ENCODE measurements around the gene GFAP.

The GFAP gene

DNA sequence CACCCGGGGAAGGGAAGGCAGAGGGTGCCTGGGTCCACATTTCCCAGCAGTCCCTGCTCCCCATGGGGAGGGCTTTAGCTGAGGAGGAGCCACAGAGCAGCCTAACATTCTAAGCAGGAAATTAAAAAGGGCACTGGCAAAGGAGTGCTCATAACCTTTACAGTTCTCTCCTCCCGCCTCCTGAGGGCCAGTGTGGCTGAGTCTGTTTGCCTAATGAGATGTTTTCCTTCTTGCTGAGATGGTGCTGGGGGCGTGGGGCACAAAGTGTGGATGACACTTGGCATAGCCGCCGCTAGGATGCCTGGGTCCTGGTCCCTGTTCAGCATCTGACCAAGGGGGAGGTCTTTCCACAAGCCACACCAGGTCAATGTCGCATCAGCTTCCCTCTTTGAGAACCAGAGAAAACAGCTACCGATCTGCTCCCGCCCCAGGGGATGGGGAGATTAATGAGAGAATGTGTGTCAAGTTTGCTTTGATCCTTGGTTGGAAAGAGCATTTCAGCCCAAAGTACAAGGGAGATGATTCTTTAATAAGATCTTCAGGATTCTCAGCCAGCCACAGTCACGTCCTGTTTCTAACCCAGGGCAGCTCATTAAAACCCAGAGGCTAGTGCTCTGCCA, 26.5 kb upstream of the GFAP start:
- H3K27me3 ChIP-seq (ENCODE audit: control insufficient read depth in 3 of 3, insufficient read depth in 3 of 3, low read depth in 1 of 3, low read length in 3 of 3), result no peaks in the 10 kb centered on the region
- peaks cover 1 to 16% of the 10 kb centered on the region in 2 donors for H3K9me3 ChIP-seq (replicated peaks in 1 of 2; ENCODE audit: control insufficient read depth in 2 of 2, insufficient read depth in 1 of 2, low read depth in 1 of 2, low read length in 2 of 2)
- peaks cover 0 to 3% of the 10 kb centered on the region in 2 donors for H3K4me1 ChIP-seq (ENCODE audit: control insufficient read depth in 2 of 2, insufficient read depth in 1 of 2, low read depth in 1 of 2, low read length in 2 of 2)
- no peak overlapping the region for H3K14ac ChIP-seq (ENCODE audit: low read length)
- no peak overlapping the region for H3K18ac ChIP-seq (ENCODE audit: low read length)
- H3K4me2 ChIP-seq (ENCODE audit: insufficient read depth, low read length, poor library complexity, severe bottlenecking), result no peak overlapping the region
- H2AK5ac ChIP-seq (ENCODE audit: low read depth, low read length), result no peak overlapping the region
- H3K79me1 ChIP-seq (ENCODE audit: low read depth, low read length), result peaks cover 2% of the 10 kb centered on the region
- H3K23ac ChIP-seq (ENCODE audit: low read depth, low read length, poor library complexity), result no peak overlapping the region
- peak overlapping the region in 1 of 2 donors; percentile 2 for H3K4me3 ChIP-seq (ENCODE audit: low read length in 2 of 2)
- H2BK5ac ChIP-seq (ENCODE audit: low read length), result no peak overlapping the region
- no peak overlapping the region for H2BK120ac ChIP-seq (ENCODE audit: low read depth, low read length)
- no peak overlapping the region for H3K9ac ChIP-seq (ENCODE audit: low read depth, low read length, poor library complexity)
- no peak overlapping the region for H4K91ac ChIP-seq (ENCODE audit: low read depth, low read length, poor library complexity)
- peaks cover 13 to 89% of the 10 kb centered on the region in 2 donors for H3K36me3 ChIP-seq (replicated peaks in 1 of 2; ENCODE audit: control insufficient read depth in 2 of 2, insufficient read depth in 2 of 2, low read length in 2 of 2)
- no CpG with 5 or more reads among the region's 9 CpGs for WGBS, 2 donors (ENCODE audit: extremely low coverage in 2 of 2, insufficient read length in 2 of 2, insufficient replicate concordance in 1 of 2)
- no peak overlapping the region for H4K8ac ChIP-seq (ENCODE audit: low read depth, low read length)
- no peak for DNase-seq (ENCODE audit: low spot score)
- no peak overlapping the region for H2AFZ ChIP-seq (ENCODE audit: low read length)
- H2BK12ac ChIP-seq (ENCODE audit: low read length), result no peak overlapping the region
- H3K4ac ChIP-seq (ENCODE audit: low read length), result no peak overlapping the region
- H2BK15ac ChIP-seq (ENCODE audit: low read length), result no peak overlapping the region
- no peak overlapping the region for H3K27ac ChIP-seq (replicated peaks; ENCODE audit: low read length)

DNA sequence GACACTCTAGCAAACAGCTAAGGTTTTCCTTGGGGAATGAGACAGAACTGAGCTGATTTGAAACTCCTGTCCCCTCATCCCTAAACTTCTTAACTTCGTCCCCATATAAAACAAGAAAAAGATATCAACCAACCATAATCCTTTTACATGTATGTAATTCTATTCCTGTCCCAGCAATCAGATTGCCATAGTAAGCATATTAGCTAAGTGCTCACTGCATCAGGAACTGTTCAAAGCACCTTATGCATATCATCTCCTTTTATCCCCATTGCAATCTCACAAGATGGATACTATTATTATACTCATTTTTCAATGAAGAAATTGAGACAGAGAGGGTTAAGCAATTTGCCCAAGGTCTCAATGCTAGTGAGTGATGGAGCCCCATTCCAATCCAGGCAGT, 25.5 kb upstream of the GFAP start:
- H3K27ac ChIP-seq (replicated peaks; ENCODE audit: low read length), result no peak overlapping the region

DNA sequence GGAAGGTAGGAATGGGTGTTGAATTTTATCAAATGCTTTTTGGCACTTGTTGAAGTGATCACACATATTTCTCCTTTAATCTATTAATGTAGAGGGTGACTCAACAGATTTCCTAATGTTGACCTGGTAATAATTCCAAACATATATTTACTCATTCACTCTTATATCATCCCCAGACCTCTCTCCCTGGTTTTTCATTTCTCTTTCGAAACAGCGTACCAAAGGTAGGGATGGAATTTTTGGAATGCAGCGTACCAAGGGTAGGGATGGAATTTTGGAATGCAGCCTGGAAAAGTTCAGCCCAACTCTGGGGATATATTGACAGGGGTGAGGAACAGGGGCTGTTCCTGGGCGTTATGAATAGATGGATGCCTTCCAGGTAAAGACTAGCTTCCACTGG, 25.0 kb upstream of the GFAP start:
- Histone ChIP-seq H3K79me1 (ENCODE audit: low read depth, low read length) (peaks cover 2% of the 10 kb centered on the region), H3K4me1 (ENCODE audit: control insufficient read depth in 2 of 2, insufficient read depth in 1 of 2, low read depth in 1 of 2, low read length in 2 of 2) (peaks cover 0 to 3% of the 10 kb centered on the region in 2 donors), H3K14ac (ENCODE audit: low read length) (no peak overlapping the region), H4K91ac (ENCODE audit: low read depth, low read length, poor library complexity) (no peak overlapping the region), H2BK5ac (ENCODE audit: low read length) (no peak overlapping the region), H3K4me3 (ENCODE audit: low read length in 2 of 2) (no peak overlapping the region), H3K23ac (ENCODE audit: low read depth, low read length, poor library complexity) (no peak overlapping the region), H3K27me3 (ENCODE audit: control insufficient read depth in 3 of 3, insufficient read depth in 3 of 3, low read depth in 1 of 3, low read length in 3 of 3) (no peaks in the 10 kb centered on the region), H3K27ac (replicated peaks; ENCODE audit: low read length) (no peak overlapping the region), H2BK15ac (ENCODE audit: low read length) (no peak overlapping the region), H3K18ac (ENCODE audit: low read length) (no peak overlapping the region), H4K8ac (ENCODE audit: low read depth, low read length) (no peak overlapping the region), H3K4me2 (ENCODE audit: insufficient read depth, low read length, poor library complexity, severe bottlenecking) (no peak overlapping the region), H2AK5ac (ENCODE audit: low read depth, low read length) (no peak overlapping the region), H2BK120ac (ENCODE audit: low read depth, low read length) (no peak overlapping the region), H3K4ac (ENCODE audit: low read length) (no peak overlapping the region), H2AFZ (ENCODE audit: low read length) (no peak overlapping the region), H3K9ac (ENCODE audit: low read depth, low read length, poor library complexity) (no peak overlapping the region), H3K9me3 (replicated peaks in 1 of 2; ENCODE audit: control insufficient read depth in 2 of 2, insufficient read depth in 1 of 2, low read depth in 1 of 2, low read length in 2 of 2) (peaks cover 1 to 16% of the 10 kb centered on the region in 2 donors), H2BK12ac (ENCODE audit: low read length) (no peak overlapping the region), H3K36me3 (replicated peaks in 1 of 2; ENCODE audit: control insufficient read depth in 2 of 2, insufficient read depth in 2 of 2, low read length in 2 of 2) (peaks cover 23 to 88% of the 10 kb centered on the region in 2 donors)
- WGBS, 2 donors (ENCODE audit: extremely low coverage in 2 of 2, insufficient read length in 2 of 2, insufficient replicate concordance in 1 of 2), result no CpG with 5 or more reads among the region's 4 CpGs
- DNase-seq (ENCODE audit: low spot score), result no peak

More for the DNA sequence above, 25.5 kb upstream of the GFAP start:
- peaks cover 19 to 88% of the 10 kb centered on the region in 2 donors for H3K36me3 ChIP-seq (replicated peaks in 1 of 2; ENCODE audit: control insufficient read depth in 2 of 2, insufficient read depth in 2 of 2, low read length in 2 of 2)
- no peak overlapping the region for H3K4me3 ChIP-seq (ENCODE audit: low read length in 2 of 2)
- H2AK5ac ChIP-seq (ENCODE audit: low read depth, low read length), result no peak overlapping the region
- no peak overlapping the region for H2BK5ac ChIP-seq (ENCODE audit: low read length)
- no peak for DNase-seq (ENCODE audit: low spot score)
- no peaks in the 10 kb centered on the region for H3K27me3 ChIP-seq (ENCODE audit: control insufficient read depth in 3 of 3, insufficient read depth in 3 of 3, low read depth in 1 of 3, low read length in 3 of 3)
- no peak overlapping the region for H3K18ac ChIP-seq (ENCODE audit: low read length)
- H4K8ac ChIP-seq (ENCODE audit: low read depth, low read length), result no peak overlapping the region
- H3K9me3 ChIP-seq (replicated peaks in 1 of 2; ENCODE audit: control insufficient read depth in 2 of 2, insufficient read depth in 1 of 2, low read depth in 1 of 2, low read length in 2 of 2), result peaks cover 1 to 16% of the 10 kb centered on the region in 2 donors
- no peak overlapping the region for H2BK120ac ChIP-seq (ENCODE audit: low read depth, low read length)
- no peak overlapping the region for H3K4ac ChIP-seq (ENCODE audit: low read length)
- no peak overlapping the region for H2BK15ac ChIP-seq (ENCODE audit: low read length)
- H2BK12ac ChIP-seq (ENCODE audit: low read length), result no peak overlapping the region
- H3K9ac ChIP-seq (ENCODE audit: low read depth, low read length, poor library complexity), result no peak overlapping the region
- H3K4me2 ChIP-seq (ENCODE audit: insufficient read depth, low read length, poor library complexity, severe bottlenecking), result no peak overlapping the region
- H3K14ac ChIP-seq (ENCODE audit: low read length), result no peak overlapping the region
- 100% methylated on average over 1 of the region's 1 CpG; no CpG with 5 or more reads in 1 of the 2 donors for WGBS, 2 donors (ENCODE audit: extremely low coverage in 2 of 2, insufficient read length in 2 of 2, insufficient replicate concordance in 1 of 2)
- no peak overlapping the region for H4K91ac ChIP-seq (ENCODE audit: low read depth, low read length, poor library complexity)
- no peak overlapping the region for H3K23ac ChIP-seq (ENCODE audit: low read depth, low read length, poor library complexity)
- H2AFZ ChIP-seq (ENCODE audit: low read length), result no peak overlapping the region
- peaks cover 2% of the 10 kb centered on the region for H3K79me1 ChIP-seq (ENCODE audit: low read depth, low read length)
- peaks cover 0 to 3% of the 10 kb centered on the region in 2 donors for H3K4me1 ChIP-seq (ENCODE audit: control insufficient read depth in 2 of 2, insufficient read depth in 1 of 2, low read depth in 1 of 2, low read length in 2 of 2)

DNA sequence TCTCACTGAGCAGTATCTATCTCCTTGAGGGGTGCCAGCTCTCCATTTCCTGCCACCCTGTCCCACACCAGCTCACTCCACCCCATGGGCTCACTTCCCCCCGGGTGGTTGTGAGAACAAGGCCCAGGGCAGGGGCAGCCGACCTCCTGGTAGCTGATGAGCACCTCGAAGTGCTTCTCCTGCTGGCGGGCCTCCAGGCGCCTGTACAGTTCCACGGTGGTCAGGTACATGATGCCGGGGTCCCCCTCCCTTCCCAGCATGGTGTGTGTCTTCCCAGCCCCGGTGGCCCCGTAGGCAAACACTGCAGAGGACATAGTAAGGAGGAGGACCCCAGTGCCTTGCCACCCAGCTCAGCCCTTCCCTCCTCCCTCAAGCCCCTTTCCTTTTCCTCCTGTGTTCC, 19.8 kb upstream of the GFAP start:
- Histone ChIP-seq H2BK5ac (ENCODE audit: low read length) (no peak overlapping the region), H3K14ac (ENCODE audit: low read length) (no peak overlapping the region), H2AK5ac (ENCODE audit: low read depth, low read length) (no peak overlapping the region), H3K79me1 (ENCODE audit: low read depth, low read length) (peaks cover 10% of the 10 kb centered on the region), H3K4me3 (ENCODE audit: low read length in 2 of 2) (no peak overlapping the region), H2BK12ac (ENCODE audit: low read length) (no peak overlapping the region), H4K91ac (ENCODE audit: low read depth, low read length, poor library complexity) (no peak overlapping the region), H3K4ac (ENCODE audit: low read length) (no peak overlapping the region), H2AFZ (ENCODE audit: low read length) (no peak overlapping the region), H3K9me3 (replicated peaks in 1 of 2; ENCODE audit: control insufficient read depth in 2 of 2, insufficient read depth in 1 of 2, low read depth in 1 of 2, low read length in 2 of 2) (peaks cover 0 to 11% of the 10 kb centered on the region in 2 donors), H2BK120ac (ENCODE audit: low read depth, low read length) (no peak overlapping the region), H3K23ac (ENCODE audit: low read depth, low read length, poor library complexity) (no peak overlapping the region), H3K36me3 (replicated peaks in 1 of 2; ENCODE audit: control insufficient read depth in 2 of 2, insufficient read depth in 2 of 2, low read length in 2 of 2) (peaks cover 57 to 91% of the 10 kb centered on the region in 2 donors), H3K27me3 (ENCODE audit: control insufficient read depth in 3 of 3, insufficient read depth in 3 of 3, low read depth in 1 of 3, low read length in 3 of 3) (no peaks in the 10 kb centered on the region), H3K18ac (ENCODE audit: low read length) (no peak overlapping the region), H3K27ac (replicated peaks; ENCODE audit: low read length) (no peak overlapping the region), H4K8ac (ENCODE audit: low read depth, low read length) (no peak overlapping the region), H3K4me1 (ENCODE audit: control insufficient read depth in 2 of 2, insufficient read depth in 1 of 2, low read depth in 1 of 2, low read length in 2 of 2) (no peaks in the 10 kb centered on the region), H2BK15ac (ENCODE audit: low read length) (no peak overlapping the region), H3K9ac (ENCODE audit: low read depth, low read length, poor library complexity) (no peak overlapping the region), H3K4me2 (ENCODE audit: insufficient read depth, low read length, poor library complexity, severe bottlenecking) (no peak overlapping the region)
- no CpG with 5 or more reads among the region's 9 CpGs for whole genome bisulfite sequencing, 2 donors (ENCODE audit: extremely low coverage in 2 of 2, insufficient read length in 2 of 2, insufficient replicate concordance in 1 of 2)
- no peak for DNase-seq (ENCODE audit: low spot score)
